ENCODE measurements around the gene MRPS18A.

Gene MRPS18A

DNA sequence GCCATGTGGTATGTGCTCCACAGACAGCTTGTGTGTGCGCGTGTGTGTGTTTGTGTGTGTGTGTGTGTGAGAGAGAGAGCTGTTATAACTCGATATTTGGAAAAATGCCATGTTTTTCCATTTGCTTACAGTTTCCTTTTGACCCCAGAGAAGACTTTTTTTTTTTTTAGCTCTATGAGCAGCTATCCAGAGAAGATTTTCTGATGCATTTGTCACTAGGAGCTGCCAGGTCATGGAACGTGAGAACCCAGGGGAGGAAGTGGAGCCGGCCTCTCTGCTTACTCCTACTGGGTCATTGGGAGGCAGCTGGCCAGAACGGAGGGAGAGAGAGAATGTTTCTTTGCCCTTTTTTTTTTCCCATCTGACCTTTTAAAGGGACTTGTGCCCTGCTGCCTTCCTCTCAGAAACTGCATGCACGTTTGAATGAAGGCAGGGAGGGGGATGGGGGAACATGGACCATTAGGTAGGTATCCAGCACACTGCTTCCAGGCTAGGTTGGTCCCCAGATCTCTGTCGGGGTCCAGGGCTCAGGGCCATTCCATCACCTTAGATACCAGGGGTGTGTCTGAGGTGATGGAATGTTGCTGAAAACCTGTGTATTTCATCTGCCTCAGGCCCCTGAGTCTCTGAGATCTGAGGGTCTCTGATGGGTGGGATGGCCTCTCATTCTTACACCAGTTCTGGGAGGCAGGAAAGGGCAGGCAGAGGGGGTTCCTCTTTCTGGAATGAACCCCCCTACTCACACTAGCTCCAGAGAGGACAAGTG lies 11.2 kb upstream of the MRPS18A start:
- DNase-seq (ENCODE audit: low read depth in 2 of 2): no peak

DNA sequence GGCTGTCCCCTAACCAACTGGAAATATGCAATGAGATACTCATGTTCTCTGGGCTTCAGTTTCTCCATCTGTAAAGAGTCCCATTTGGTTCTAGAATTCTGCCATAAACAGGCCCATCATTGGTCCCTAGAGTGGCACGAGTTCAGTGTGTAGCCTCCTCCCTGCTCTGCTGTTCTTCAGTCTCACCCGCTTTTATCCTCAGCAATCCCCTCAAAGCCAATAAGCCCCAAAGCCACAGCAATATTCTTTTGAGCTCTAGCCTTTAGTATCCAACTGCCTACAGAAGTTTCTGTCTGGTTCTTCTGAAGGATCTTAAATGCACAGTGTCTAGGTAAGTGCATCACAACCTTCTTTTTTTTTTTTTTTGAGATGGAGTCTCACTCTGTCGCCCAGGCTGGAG lies 9.8 kb upstream of the MRPS18A start:
- no peak for DNase-seq (ENCODE audit: low read depth in 2 of 2)

GRCh38 chr6:43695967-43696291 lies 8.3 kb upstream of the MRPS18A start:
- no peak for DNase-seq (ENCODE audit: low read depth in 2 of 2)

DNA sequence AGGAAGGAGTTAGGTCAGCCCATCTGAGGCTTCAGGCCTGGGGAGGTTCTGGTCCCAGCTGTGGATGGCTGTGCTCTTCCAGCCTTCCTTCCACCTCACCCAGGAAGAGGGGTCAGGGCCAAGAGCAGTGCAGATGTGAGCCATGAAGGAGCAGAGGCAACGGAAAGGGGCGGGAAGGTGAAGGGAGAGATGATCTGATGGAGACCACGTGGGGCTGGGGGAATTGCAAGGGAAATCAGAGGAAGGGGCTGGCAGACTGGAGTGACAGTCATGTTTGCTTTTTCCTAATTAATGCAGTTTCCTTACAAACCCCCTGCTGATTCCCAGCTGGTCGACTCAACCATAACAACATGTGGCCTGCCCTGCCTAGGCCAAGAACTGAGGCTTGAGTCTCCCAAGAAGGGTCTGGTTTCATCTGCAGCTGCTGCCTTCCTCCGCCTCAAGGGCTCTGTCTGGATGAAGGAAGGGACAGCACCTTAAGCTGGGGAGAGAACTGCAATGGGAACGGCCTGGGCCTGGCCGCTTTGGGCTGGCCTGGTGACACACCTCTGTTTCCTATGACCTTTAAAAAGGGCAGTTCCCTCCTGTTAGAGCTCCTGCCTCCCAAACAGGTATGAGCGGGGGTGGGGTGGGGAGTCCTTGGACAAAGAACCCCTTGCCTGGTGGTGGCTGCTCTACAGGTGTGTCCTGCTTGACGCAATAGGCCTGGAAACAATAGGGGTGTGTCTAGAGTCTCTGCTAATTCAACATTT lies 7.8 kb upstream of the MRPS18A start:
- no peak for DNase-seq (ENCODE audit: low read depth in 2 of 2)

GRCh38 chr6:43689421-43689820 lies 1.8 kb upstream of the MRPS18A start:
- DNase-seq (ENCODE audit: low read depth in 2 of 2): no peak

DNA sequence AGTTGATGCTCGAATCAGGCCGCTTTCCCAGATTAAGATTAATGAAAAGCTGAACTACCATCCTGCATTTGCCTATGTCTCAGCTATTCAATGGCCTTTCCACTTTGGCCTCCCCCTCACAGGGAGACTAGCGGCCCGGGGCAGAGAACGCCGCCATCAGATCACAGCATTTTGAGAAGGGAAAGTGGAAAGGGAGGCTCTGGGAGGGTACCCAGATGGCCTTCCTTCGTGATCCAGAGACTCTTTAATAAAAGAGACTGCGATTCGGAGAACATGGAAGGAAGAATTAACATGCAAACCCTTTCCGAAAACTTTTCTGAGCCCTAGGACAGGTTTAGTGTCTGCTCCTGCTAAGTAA lies 533 bp downstream of the MRPS18A start:
- no peak for DNase-seq (ENCODE audit: low read depth in 2 of 2)

GRCh38 chr6:43683708-43684455 lies 3.7 kb downstream of the MRPS18A start:
- no peak for DNase-seq (ENCODE audit: low read depth in 2 of 2)

- no peak for DNase-seq (ENCODE audit: low read depth in 2 of 2)
These were observed 4.7 kb downstream of the MRPS18A start for GRCh38 chr6:43682724-43683429.

- no peak for DNase-seq (ENCODE audit: low read depth in 2 of 2)
These were observed 6.3 kb downstream of the MRPS18A start for GRCh38 chr6:43681303-43681702.

DNA sequence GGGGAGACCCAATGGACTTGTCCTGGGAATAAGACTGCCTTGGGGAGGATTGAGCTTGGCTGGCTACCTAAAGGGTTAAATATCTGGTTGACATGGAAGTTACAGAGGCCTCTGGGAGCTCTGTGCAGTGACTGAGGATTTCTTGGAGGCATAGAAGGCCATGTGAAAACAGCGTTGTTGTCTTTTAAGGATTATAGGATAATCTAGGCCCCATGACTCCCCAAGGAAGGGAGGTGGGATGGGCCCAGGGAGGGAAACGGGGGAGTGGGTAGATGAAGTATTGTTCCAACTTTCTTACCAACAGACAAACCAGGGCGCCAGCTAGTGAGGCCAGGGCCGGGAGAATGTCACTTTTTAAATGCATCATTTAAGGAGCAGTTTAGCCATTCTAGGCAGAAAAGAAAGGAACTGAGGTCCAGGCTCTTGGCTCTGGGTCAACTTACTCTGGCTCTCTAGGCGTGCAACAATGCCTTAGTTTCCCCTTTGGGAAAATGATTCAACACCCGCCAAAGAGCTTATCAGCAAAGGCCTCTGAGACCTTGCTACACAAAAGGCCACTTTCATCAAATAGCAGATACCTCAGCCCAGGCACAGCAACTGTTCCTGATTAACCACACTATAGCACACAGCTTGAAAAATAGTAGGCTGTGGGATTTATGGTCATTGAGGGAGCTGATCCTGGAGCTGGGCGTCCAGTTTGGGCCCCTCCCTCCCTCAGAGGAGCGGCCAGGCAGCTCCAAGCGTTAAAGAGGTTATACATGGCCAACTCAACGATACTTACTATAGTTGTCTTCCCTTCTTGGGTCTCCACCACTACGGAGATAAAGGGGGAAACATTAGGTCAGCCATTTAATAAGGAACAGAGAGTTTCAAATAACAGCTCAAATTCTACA lies 7.0 kb downstream of the MRPS18A start:
- no peak for DNase-seq (ENCODE audit: low read depth in 2 of 2)

DNA sequence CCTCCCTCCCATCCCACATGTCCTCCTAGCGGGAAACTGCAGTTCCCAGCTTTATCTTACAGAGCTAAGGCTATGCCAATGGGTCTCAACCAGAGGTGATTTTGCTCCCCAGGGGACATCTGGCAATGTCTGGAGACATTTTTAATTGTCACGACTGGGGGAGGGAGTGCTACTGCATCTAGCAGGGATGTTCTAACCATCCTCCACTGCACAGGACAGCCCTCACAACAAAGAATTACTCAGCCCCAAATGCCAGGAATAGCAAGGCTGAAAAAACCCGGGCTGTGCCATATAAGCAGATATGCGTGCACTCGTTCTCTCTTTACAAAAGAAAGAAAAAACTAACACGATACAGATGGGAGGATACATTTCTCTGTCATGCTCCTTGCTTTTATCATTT lies 8.5 kb downstream of the MRPS18A start:
- no peak for DNase-seq (ENCODE audit: low read depth in 2 of 2)

GRCh38 chr6:43678341-43678740 lies 9.2 kb downstream of the MRPS18A start:
- DNase-seq (ENCODE audit: low read depth in 2 of 2): no peak

- no peak for DNase-seq (ENCODE audit: low read depth in 2 of 2)
These were observed 9.8 kb downstream of the MRPS18A start for GRCh38 chr6:43677759-43678158.

DNA sequence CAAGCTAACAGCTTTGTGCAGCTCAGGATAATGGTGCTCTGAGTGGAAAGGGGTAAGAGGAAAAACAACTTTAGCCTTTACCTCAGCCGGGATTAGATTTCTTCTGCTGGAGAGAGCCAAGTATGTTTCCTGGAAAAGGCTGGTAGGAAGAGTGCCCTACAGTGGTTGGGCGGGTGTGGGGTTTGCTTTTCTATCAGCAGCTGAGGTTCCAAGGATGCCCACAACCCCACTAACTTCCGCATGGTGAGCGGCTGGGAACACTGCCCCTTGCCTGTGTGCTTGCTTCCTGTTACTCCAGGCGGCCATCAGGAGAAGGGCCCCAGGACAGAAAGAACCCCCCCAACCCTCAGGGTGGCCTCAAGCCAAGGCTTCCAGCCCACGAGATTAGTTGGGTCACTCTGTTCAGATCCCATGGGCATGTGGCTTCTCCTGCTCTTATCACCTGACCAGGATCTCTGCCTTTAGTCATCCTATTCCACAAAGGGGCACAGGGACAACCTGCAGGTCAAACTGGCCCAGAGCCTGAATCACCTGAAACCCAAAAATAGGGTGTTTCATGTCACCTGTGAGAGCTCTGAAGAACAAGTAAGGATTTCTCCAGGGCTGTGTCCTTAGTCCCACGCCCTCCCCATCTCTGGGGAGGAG lies 10.5 kb downstream of the MRPS18A start:
- no peak for DNase-seq (ENCODE audit: low read depth in 2 of 2)

GRCh38 chr6:43674921-43675320 lies 12.7 kb downstream of the MRPS18A start:
- no peak for DNase-seq (ENCODE audit: low read depth in 2 of 2)

DNA sequence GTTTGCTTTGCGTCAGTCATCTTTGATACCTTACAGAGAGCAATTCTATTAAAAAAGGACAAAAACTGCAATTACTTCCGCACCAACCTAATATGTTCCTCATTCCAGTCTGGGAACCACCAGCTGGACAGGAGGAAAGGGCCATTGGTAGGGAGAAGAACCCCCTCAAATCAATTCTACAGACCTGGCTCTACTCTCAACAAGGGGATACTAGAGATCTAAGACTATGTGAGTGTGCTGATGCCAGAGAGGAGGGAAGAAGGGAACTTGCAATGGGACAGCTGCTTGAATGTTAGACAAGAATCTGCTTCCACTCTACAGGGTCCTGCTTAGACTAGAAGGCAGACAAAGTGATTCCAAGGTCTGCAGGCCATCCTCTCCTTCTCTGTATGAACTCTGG lies 13.3 kb downstream of the MRPS18A start:
- DNase-seq (ENCODE audit: low read depth in 2 of 2): no peak

DNA sequence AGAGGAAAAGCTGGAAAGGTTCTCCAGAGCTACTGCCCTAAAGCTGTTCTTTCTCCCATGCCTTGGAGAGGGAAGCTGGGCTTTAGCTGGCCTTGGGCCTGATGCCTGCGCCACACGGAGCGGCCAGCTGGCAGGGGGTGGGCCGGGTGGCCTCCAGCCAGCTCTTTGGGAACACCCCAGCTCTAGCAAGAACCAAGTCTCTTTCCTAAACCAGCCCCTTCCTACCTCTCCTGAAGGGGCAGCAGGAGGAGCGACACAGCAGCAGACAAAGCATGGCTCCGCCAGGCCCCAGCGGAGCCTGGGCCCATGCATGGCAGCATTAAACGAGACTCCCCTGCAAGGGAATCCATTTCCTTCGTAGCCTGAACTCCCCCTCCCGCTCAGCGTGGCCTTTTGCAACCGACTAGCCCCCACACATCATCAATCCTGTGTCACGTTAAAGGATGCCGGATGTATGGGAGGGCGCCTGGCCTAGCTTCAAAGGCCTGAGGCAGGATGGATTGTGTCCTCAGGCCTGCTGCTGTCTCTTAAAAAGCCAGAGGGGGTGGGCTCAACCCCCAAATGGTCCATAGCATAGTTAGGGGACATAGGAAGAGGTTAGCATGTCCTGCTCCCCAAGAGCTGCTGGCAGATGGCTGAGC lies 14.0 kb downstream of the MRPS18A start:
- no peak for DNase-seq (ENCODE audit: low read depth in 2 of 2)

DNA sequence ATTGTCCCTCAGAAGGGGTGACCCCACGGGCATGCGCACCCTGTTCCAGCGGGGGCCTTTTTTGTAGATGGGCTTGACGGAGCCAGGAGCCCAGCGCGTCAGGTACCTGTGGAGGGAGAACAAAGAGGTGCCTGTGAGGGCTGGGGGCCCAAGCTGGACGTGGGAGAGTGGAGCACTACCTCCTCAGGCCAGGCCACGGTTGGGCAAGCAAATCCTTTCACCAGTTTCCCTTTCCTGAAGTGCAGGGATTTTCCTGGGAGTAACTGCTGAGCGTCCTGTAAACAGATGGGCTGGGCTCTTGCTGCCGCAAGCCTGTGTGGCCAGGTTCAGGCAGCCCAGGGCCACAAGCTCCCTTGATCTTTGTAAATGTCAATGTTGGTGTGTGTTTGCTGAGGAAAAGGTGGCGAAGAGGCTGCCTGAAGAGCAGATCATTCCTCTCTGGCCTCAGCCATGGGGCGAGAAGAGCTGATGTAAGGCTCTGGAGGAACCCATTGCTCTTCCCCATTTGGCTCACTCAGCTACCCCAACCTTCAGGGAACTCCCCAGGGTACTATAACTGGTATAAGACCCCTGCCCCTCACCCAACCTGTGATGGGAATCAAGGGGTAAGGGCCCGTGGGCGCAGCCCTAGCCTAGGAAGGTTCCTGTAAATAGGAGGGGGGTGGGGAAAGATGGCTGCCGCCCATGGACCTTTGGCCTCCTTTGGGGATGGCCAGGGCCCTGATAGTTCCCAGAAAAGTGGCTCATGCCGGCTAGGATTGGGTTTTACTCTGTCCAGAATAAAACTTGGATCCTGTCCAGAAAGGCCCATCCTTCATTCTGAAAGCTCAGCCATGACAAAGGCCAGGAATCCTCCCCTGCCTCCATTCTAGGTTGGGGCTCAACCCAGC lies 15.5 kb downstream of the MRPS18A start:
- DNase-seq (ENCODE audit: low read depth in 2 of 2): no peak

Measured in fibroblast of skin of left biceps (primary cell).